GM19099 (cell line): Measurements from ENCODE around the gene UBALD2.

ENCODE experiments used
- POLR2A ChIP-seq: IDR thresholded peaks from 3 replicates; pipeline ENCODE4 v1.6.1; 2011; ENCODE audit warnings: low read depth; ENCODE audit not compliant: insufficient read length; ENCODE audit errors: extremely low read depth

Gene UBALD2

DNA sequence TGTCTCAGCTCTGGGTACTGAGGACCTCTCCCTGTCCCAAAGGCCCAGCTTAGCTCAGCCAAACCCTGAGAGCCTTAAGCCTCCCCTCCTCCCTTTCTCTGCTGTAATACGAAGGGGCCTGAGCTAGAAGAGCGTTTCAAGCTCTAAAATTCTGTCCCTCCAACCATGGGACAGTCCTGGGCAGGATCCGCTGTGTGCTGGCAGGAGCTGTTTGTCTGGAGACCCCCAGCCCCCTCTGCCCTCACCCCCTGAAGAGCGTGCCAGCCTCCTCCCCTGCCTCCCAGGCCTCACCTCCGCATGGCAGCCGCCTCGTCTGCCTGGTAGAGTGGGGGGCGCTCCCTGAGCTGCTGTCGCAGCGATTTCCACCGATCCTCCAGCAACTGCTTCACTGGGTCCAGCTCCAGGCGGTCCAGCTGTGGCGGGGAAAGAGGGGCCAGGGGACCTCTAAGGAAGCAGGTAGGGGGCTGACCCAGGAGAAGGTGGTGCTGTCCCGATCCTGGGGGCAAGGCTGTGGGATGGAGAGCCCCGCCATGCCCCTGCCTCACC, 14.7 kb downstream of the UBALD2 start:
- TF ChIP-seq POLR2A, result no peak

DNA sequence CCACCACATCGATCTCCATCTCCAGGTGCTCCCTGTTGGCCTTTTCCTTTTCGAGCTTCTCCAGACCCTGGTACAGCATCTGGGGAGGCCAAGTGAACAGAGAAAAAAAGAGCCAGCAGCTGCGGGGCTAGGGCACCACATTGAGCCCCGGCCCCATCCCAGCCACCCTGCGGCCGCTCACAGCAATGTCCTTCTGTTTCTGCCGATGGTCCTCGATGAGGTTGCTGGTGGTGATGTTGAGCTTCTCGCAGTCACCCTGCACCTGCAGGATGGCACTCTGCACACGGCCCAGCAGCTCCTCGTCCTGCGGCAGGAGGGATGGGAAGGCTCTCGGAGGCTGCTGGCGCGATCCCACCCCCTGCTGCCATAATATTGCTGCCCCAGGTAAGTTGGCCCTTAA, 15.5 kb downstream of the UBALD2 start:
- TF ChIP-seq POLR2A, result no peak

DNA sequence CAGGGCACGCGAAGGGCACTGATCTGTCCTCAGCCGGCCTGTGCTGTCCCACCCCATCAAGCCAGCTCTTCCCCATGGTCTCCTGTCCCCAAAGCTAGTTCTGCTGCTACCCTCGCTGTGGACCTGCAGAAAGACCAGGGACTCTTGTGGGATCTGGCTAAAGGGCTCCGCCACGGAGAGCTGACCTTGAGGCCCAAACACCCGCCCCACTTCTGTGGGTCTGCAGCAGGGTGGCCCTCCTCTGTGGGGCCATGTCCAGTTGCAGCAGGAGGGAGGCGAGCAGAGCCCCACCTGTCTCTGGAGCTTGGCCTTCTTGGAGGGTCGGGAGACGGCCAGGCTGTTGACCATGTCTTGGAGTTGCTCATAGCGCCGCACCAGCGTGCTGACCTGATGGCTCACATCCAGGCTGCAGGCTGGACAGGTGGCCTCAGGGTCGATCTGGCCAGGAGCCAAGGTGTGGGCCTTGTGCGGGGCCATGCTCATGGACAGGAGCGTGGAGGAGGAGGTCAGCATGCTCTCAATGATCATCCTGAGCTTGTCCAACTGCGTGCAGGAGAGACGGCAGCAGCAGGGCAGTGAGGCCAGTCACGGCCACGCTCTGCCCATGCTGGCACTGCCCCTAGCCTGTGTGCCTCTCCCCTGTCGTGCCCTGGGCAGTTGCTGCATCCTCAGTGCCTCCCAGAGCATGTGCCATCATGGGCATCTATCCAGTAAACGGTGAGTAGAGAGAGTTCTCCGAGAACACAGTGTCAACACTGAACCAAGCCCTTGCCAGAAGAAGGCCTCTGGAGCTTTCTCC, 16.6 kb downstream of the UBALD2 start:
- TF ChIP-seq POLR2A, result no peak

DNA sequence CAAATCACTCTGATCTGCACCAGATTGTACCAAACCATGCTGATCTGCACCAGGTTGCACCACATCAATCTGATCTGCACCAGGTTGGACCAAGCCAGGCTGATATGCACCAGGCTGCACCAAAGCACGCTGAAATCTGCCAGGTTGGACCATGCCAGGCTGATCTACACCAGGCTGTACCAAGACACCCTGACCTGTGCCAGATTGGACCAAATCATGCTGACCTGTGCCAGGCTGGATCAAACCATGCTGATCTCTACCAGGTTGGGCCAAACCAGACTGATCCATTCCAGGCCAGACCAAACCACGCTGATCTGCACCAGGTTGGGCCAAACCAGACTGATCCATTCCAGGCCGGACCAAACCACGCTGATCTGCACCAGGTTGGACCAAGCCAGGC, 27.4 kb downstream of the UBALD2 start:
- TF ChIP-seq POLR2A, result no peak

DNA sequence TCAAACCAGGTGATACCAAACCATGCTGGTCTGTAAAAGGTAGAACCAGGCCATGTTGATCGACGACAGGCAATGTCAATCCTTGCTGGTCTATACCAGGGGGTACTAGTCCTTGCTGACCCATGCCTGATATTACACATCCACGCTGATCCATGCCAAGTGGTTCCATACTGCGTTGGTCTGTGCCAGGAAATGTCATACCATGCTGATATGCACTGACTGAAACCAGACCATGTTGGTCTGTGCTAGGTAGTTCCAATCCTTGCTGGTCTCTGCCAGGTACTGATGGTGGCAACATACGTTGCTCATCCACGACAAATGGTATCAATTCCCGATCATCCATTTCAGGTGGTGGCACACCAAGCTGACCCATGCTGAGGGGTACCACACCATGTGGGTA, 28.0 kb downstream of the UBALD2 start:
- no peak for TF ChIP-seq POLR2A

DNA sequence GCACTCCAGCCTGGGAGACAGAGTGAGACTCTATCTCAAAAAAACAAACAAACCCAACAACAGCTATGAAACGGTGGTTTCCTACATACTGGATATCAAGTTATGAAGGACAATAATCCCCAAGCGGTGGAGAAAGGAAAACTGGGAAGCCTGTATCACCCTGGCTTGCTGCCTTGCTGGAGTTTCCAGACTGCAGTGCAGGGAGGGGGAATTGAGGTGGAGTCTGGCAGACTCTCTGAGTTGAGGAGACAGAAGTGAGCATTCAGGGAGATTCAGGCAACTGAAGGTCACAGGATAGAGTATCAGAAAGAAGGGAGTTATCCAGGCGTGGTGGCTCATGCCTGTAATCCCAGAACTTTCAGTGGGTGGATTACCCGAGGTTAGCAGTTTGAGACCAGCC, 31.0 kb downstream of the UBALD2 start:
- TF ChIP-seq POLR2A, result no peak

DNA sequence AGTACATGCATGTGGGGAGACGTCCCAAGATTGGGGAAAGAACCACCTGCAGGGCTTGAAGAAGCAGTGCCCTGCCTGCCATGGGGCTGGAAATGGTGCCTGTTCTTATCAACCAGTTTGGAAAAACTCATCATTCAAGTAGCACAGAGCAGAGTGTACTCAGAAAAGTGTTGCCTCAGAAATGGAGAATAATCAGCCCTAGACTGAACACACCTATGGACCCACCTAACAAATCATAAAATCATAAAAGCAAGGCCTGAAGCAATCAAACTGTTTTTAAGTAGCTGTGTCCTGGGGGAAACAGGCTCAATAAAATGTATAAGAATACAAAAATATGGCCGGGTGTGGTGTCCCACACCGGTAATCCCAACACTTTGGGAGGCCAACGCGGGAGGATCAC, 31.7 kb downstream of the UBALD2 start:
- no peak for TF ChIP-seq POLR2A

DNA sequence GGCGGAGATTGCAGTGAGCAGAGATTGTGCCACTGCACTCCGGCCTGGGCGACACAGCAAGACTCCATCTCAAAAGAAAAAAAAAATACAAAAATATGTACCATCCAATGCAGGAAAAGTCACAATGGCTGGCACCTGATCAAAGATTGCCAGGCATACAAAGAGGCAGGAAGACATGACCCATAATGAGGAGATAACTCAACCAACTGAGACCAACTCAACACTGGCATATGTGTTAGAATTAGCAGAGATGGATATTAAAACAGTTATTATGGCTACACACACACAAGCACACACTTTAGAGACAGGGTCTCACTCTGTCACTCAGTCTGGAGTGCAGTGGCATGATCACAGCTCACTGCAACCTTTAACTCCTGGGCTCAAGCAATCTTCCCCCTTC, 32.3 kb downstream of the UBALD2 start:
- TF ChIP-seq POLR2A, result no peak

DNA sequence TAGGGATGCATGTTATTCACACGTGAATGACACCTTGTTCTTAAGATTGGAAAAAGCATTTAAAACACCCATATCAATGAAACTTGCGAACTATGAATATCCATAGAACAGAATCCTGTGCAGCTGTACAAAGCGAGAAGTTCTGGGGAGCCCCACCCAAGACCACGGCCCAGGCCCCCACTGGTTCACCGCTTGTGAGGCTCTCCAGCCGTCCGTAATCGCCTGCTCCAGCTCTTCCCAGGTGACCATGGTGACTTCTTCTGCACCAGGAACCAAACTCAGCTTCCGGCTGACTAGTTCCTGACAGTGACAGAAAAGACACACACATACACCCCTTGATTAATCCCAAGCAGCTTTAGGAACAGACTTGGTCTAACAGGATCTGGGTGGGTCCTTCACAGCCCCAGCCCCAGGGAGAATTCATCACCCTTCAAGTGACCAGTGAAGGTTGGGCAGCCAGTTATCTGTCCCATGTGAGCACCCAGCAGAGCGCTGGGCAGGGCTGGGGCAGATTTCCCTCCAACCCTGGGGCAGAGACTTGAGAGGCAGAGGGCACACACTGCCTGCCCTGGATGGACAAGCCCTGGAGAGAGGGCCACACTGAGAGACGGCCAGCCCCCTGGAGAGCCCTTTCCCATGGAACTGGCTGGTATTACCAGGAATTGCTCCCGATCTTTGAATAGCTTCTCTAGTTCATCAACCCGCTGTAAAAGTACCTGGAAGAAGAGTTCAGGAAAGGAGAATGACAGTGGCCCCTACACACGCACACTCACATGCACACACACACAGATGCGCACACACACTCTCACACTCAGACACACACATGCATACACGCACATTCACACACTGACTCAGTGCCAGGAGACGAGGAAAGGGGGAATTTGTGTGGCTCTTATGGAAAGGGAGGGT, 39.3 kb downstream of the UBALD2 start:
- TF ChIP-seq POLR2A, result no peak

DNA sequence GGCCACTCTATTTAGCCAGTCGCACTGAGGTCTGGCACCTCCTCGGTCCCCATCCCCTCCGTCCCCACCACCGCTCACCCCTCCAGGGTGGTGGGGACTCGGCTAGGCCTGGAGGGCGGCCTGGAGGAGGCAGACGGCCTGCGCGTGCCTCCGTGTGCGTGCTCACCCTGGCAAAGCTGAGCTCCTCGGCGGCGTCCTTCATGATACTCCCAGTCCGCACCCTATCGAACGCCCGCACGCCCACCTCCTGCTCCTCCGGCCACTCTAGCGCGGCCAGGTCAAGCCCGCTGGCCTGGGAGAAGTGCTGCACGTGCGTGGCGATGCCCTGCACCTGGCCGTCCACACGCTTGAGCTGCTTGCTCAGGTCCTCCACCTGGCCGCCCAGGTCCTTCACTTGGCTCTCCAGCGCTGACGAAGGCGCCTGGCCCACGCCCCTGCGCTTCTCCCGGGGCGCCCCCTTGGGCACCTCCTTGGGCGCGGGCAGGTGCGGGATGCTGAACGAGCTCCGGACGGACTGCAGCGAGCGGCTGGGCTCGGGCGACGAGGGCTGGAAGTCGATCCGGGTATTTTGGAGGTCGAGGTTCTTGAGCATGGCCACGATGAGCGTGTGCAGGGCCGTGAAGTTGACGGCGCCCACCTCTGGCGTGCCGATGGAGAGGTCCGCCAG, 42.3 kb downstream of the UBALD2 start:
- no peak for TF ChIP-seq POLR2A

DNA sequence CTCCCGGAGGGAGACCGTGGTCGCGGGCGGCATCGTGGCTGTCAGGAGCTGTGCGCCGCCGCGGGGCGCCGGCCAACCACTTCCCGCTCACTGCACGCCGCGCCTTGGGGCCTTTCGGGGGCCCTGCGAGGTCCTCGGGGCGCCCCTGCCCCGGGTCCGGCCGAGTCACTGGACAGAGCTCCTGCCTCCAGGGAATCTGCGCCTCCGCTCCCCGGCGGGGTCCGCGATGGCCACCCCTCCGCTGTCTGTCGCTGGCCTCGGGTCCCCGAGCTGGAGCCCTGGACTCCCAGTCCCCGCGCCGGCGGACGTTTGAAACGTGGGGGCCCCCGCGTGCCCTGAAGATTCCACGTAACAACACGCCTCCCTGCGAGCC, 42.8 kb downstream of the UBALD2 start, which contains the start of gene QRICH2:
QRICH2 (minus strand) TSS at position 311 of the 373 bp plus-strand sequence; CDS start at position 33, 278 bp downstream.
- no peak for TF ChIP-seq POLR2A

DNA sequence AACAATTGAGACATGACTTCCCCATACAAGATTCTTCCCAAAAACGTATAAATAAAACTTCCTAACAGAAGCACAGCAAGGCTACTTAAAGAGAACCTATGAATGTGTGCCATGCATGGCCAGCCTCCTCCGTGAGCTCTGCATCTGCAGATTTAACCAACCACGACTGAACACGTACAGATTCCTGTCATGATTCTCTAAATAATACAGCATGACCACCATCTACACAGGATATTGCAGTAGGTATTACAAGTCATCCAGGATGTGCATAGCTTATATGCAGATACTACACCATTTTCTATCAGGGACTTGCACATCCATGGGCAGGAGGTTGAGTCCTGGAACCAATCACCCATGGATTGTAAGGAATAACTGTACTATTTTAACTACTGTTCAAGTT, 44.3 kb downstream of the UBALD2 start:
- no peak for TF ChIP-seq POLR2A

DNA sequence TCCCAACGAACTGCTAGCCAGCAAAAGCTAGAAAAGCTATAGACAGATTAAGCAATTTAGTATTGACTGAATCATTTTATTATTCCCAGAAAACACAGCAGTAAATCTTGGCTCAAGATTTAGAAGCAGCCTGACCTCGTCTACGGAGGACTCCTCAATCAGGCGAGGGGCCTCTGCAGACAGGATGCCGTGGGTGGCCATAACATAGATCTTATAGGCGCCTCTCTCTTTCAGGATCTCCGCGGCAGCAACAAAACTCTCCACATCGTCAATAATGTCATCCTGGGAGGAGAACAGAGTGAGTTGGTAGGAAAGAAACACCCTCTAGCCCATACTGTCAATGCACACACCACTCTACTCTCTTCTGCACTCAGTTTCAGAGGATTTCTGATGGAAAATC, 47.6 kb downstream of the UBALD2 start:
- TF ChIP-seq POLR2A, result no peak

DNA sequence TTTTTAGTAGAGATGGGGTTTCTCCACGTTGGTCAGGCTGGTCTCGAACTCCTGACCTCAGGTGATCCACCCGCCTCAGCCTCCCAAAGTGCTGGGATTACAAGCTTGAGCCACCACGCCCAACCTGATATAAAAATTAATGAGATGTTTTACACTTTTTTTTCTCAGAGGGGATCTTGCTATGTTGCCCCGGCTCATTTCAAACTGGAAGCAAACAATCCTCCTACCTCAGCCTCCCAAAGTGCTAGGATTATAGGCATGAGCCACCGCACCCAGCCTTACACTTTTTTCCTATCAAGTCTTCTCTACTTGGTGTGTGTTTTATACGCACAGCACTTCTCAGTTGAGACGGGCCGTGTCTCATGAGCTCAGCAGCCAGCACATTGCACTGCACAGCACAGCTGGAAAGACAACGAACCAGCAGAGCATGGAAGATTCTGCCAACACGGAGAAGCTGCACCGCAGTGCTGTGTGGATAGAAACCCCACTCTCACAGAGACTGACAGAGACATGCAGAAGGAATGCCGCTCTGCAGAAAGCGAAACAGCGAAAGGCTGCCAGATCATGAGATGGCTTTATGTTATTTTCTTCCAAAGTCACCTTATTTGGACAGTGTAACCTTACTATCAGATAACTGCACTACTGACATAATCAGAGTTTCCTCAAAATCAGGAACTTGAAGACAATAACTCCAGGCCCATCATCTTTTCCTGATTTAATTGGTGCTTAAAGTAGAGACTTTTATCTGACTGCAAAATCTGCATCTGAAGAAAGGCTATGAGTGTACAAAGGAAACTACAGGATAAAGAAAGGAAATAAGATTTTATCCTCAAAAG, 49.5 kb downstream of the UBALD2 start:
- TF ChIP-seq POLR2A, result no peak

DNA sequence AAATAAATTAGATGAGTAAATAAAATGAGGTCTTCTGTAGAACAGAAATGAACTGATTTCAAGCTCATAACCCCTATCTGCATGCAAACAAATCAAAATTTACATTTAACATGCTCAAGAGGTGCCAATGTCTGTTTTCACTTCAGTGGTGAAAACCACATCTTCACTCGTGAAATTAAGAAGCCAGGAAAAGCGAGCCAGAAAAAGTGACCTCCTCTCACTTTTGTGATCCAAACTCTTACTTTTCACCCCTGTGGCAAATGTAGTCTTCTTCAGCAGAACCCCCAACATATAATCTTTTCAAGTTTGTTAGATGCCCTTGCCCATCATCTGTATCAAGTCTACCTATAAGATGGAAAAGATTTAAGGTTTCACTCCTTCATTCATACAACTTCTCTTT, 52.4 kb downstream of the UBALD2 start:
- no peak for TF ChIP-seq POLR2A

DNA sequence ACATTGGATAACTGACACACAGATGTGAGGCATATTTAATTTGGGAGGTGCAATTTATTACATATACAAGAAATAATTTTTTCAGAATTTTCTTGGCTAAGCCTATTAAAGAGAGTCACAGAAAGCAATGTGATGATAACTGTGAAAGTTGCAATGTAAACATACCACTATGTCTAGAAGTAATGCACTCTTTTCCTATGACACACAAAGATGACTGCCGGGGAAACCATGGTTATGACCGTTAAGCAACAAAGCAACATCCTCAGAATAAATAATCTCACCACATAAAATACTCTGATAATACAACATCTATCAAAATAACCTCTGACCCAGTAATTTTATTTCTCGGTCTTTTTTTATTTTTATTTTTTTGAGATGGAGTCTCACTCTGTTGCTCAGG, 53.4 kb downstream of the UBALD2 start:
- TF ChIP-seq POLR2A, result no peak
